ENCODE data around the gene TAF3.

The TAF3 gene

GRCh38 chr10:8047452-8048280 lies 229.4 kb downstream of the TAF3 start:
- no peak for DNase-seq (ENCODE audit: low read depth)

GRCh38 chr10:8048281-8049008 lies 230.1 kb downstream of the TAF3 start:
- no peak for DNase-seq (ENCODE audit: low read depth)

GRCh38 chr10:8049045-8049864 lies 230.9 kb downstream of the TAF3 start:
- no peak for DNase-seq (ENCODE audit: low read depth)

DNA sequence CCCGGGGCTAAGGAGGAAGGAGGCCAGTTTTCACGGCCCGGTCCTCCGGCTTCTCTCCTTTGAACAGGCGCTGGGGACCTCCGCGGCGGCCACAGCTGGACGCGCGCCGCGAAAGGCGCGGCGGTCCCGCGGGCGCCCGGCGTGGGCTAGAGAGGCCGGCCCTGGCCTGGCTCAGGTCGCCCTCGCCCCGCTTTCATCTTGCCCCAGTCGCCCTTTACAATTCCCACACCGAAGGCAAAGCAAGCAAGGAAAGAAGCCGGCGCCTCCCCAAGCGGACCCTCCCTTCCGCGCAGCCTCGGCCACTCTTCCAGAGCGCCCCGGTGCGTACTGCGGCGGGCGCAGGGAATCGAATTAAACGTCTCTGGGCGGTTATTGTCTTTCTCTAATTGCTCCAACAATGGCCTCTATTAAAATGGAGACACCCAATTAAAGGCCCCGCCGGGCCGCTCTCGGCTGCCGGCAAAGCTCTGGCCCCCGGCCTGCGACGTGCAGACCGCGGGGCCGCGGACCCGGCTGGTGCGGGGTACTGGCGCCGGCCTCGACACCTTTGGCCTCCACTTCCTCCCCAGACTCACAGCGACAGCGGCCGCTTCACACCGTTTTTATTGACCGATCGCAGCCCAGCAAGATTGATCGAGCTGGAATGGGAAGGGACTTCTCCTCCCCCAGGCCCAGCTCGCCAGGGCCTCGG lies 231.7 kb downstream of the TAF3 start:
- DNase-seq (ENCODE audit: low read depth): no peak

- peak; percentile 33 for DNase-seq (ENCODE audit: low read depth)
Measured at GRCh38 chr10:8050556-8051108, 232.3 kb downstream of the TAF3 start.

- no peak for DNase-seq (ENCODE audit: low read depth)
Measured at GRCh38 chr10:8051109-8051821, 233.0 kb downstream of the TAF3 start.

DNA sequence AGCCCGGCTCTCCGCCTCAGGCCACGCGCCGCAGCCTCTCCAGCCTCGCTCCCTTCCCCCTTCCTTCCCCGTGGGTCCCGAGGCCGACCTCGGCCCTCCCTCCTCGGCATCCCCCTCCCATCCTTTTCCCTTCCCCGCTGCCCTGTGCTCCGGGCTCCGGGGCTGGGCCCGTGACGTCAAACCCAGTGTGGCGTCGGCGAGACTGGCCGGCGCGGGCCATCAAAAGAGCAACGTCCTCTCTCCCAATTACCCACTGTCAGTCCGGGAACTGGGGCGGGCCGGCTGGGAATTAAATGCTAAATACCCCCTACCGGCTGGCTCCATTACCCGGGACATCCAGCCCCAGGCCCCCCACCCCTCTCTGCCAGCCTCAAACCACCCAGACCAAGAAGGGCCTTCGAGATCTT lies 233.5 kb downstream of the TAF3 start:
- DNase-seq (ENCODE audit: low read depth): no peak

DNA sequence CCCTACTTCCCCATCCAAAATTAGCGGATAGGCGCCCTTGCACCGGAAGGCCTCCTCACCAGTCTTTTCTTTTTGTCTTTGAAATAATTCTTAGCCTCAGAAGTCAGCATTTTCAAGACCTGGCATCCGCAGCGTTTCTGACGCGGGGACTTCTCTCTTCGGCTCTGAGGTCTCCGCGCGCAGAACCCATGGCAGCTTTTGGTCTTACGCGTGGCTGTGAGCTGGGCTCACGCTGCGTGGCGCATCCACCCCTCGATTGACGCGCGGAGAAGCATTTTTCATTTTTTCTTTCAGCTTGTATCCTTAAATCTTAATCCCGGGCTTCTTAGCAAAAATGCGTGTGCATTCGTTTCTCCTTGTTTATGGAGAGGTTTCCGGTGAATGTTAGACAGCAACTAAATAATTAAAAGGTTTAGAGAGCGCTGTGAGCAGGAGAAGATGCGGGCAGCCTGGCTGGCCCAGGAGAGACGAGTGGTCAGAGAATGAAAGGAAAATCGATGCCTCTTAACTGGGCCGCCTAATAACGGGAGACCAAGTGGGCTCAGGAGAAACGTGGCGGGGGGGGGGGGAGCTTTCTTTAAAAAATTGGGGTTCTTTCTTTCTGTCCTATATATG lies 234.1 kb downstream of the TAF3 start:
- DNase-seq (ENCODE audit: low read depth): no peak

DNA sequence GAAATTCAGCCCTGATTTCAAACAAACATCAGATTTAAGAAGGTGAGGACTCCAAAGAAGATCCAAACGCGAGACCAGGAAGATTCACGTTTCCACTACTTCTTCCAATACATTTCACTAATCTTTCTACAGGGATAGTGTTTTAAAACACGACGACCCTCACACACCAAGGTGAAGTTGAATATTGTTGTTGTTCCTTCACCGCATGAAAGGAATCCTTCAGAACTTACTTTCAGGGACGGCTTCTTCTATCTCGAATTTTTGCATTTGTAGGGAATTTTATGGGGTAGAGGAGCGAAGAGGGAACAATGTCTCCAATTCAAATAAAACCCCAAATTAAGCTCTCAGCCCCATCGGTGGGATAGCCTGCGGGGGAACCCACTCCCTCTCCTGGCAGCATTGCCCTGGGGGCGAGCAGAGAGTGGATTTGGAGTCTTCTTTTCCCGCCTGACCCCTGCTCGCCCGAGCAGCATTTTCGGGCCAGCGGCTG lies 234.7 kb downstream of the TAF3 start:
- no peak for DNase-seq (ENCODE audit: low read depth)

- DNase-seq (ENCODE audit: low read depth): peak; percentile 83
Measured at GRCh38 chr10:8053446-8054243, 235.3 kb downstream of the TAF3 start.

DNA sequence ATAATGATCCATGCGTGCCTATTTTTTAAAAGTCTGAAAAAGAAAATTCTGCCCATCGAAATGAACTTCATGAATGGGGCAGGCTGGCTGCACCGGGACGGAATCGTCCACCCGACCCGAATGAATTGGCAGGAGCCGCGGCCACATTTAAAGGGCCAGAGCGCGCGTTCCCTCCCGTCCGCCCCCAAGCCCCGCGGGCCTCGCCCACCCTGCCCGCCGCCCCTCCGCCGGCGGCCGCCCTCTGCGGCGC lies 235.9 kb downstream of the TAF3 start:
- DNase-seq (ENCODE audit: low read depth): peak; percentile 60

DNA sequence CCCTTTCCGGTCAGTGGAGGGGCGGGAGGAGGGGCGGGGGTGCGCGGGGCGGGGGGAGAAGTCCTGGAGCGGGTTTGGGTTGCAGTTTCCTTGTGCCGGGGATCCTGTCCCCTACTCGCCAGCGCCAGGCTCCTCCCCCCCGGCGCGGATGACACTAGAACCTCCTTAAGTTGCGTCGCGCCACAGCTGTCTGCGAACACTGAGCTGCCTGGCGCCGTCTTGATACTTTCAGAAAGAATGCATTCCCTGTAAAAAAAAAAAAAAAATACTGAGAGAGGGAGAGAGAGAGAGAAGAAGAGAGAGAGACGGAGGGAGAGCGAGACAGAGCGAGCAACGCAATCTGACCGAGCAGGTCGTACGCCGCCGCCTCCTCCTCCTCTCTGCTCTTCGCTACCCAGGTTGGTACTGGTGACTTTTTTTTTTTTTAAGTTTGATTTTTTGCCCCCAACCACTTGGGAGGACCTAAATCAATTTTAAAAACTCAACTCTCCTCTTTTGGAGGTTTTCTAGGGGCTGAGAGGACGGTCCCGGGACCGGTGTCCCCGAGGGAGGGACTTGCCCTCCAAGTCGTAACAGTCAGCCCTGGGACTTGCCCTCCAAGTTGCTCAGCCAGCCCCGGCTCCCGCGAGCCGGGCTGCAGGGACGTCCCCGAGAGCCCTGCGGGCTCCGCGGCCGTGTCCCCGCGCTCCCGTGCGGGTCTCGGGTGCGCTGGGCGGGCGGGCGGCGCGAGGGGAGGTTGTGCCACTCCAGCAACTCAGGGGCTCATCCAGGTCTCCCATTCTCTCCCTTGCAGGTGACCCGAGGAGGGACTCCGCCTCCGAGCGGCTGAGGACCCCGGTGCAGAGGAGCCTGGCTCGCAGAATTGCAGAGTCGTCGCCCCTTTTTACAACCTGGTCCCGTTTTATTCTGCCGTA lies 236.4 kb downstream of the TAF3 start, which contains the start of gene GATA3:
GATA3 (plus strand) TSS at position 195 of the 914 bp plus-strand sequence. CDS start 968 bp downstream, outside the sequence.
- peak; percentile 83 for DNase-seq (ENCODE audit: low read depth)

DNA sequence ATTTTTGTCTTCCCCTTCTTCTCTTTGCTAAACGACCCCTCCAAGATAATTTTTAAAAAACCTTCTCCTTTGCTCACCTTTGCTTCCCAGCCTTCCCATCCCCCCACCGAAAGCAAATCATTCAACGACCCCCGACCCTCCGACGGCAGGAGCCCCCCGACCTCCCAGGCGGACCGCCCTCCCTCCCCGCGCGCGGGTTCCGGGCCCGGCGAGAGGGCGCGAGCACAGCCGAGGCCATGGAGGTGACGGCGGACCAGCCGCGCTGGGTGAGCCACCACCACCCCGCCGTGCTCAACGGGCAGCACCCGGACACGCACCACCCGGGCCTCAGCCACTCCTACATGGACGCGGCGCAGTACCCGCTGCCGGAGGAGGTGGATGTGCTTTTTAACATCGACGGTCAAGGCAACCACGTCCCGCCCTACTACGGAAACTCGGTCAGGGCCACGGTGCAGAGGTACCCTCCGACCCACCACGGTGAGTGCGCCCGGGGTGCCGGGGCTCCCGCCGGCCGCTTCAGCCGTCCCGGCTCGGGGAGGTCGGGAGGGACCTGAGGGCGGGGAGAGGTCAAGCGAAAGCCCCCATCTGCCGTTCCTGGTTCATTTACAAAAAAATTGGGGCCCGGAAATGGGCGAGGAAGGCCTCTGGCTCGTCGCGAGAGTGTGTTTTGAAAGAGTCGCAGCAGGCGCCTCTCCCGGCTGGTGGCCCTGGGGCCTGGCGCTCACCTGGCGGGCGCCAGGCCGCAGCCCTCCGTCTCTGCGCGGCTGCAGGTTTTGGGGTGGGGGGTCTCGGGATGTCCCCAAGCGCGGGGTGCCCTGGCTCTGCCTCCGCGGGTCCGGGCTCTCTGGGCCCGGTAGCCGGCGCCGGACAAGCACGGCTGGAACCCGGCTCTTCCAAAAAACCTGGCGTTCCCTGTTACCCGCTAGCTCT lies 237.4 kb downstream of the TAF3 start:
- DNase-seq (ENCODE audit: low read depth): no peak

DNA sequence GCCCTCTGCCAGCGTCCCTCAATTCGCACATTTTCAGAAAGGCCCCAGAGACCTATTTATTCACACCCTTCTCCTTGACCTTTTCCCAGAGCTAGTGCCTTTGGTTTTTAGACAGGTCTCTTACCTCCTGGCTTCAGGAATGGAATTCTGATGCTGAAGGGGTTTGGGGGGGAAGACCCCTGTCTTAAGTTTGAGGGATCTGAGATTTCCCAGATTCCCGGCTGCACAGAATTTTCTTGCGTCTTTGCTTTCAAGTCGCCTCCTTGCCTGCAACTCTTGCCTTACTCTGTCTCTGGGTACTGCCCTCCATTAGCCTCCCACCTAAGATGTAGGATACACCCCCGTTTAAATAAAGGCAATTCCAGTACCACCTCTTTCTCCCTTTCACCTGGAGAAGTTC lies 238.1 kb downstream of the TAF3 start:
- no peak for DNase-seq (ENCODE audit: low read depth)

GRCh38 chr10:8056871-8057331 lies 238.6 kb downstream of the TAF3 start:
- no peak for DNase-seq (ENCODE audit: low read depth)

- peak; percentile 71 for DNase-seq (ENCODE audit: low read depth)
Measured at GRCh38 chr10:8057636-8058273, 239.4 kb downstream of the TAF3 start.
